ENCODE measurements around the gene MYH7.

- TF ChIP-seq POLR2A (IDR thresholded peaks at IDR 0.05) (no peak), CTCF (IDR thresholded peaks at IDR 0.05) (no peak)
Observed at GRCh38 chr14:23441076-23441475, 5.6 kb upstream of the MYH7 start.

Measured in thyroid gland (tissue), 4 donors.